Common myeloid progenitor, CD34-positive (primary cell): Measurements from ENCODE around the gene ATP12A.

Source experiments
- CTCF ChIA-PET: fragments of 350-600 bp; sonication (Branson Sonifier 250); formaldehyde crosslinking; loops from one replicate; lab custom pipeline; 2021; ENCODE audit warnings: antibody characterized with exemption; lab: Charles Lee
- POLR2A ChIA-PET: fragments of 350-600 bp; sonication (Branson Sonifier 250); formaldehyde crosslinking; loops from one replicate; lab custom pipeline; 2021; ENCODE audit warnings: antibody characterized with exemption; lab: Charles Lee
- DNase-seq, 3 donors: peaks; one replicate each; pipeline versions ENCODE4 v3.0.0 to v3.0.0-alpha.2; 2013
- H3K27ac ChIP-seq, 2 experiments: 1 replicate in 1 of 2; 2 replicates in 1 of 2; pipeline ENCODE4 v1.7.0; 2013; ENCODE audit warnings: inconsistent platforms in 2 of 2, low read length in 2 of 2, mild to moderate bottlenecking in 2 of 2, low read depth in 1 of 2, moderate library complexity in 1 of 2; ENCODE audit not compliant: severe bottlenecking in 2 of 2, insufficient read depth in 1 of 2, poor library complexity in 1 of 2
- H3K27me3 ChIP-seq, 5 experiments: replicated peaks in 2 of 5; 1 replicate in 3 of 5; 2 replicates in 2 of 5; pipeline versions ENCODE4 v1.6.1 to v1.7.0; 2013; ENCODE audit warnings: low read length in 4 of 5, mild to moderate bottlenecking in 2 of 5, moderate library complexity in 2 of 5, inconsistent platforms in 1 of 5; ENCODE audit not compliant: insufficient read depth in 5 of 5, control insufficient read depth in 4 of 5
- H3K36me3 ChIP-seq, 4 experiments: 1 replicate in 2 of 4; 2 replicates in 2 of 4; pipeline versions ENCODE4 v1.6.1 to v1.7.0; 2013; ENCODE audit warnings: low read length in 3 of 4, control low read depth in 1 of 4, mild to moderate bottlenecking in 1 of 4; ENCODE audit not compliant: control insufficient read depth in 4 of 4, insufficient read depth in 4 of 4
- H3K4me1 ChIP-seq, 4 experiments: 1 replicate in 3 of 4; 2 replicates in 1 of 4; pipeline versions ENCODE4 v1.6.1 to v1.7.1; 2013; ENCODE audit warnings: low read length in 3 of 4, mild to moderate bottlenecking in 3 of 4, control low read depth in 1 of 4, inconsistent platforms in 1 of 4, moderate library complexity in 1 of 4; ENCODE audit not compliant: control insufficient read depth in 4 of 4, insufficient read depth in 4 of 4; ENCODE audit errors: control extremely low read depth in 1 of 4
- H3K4me3 ChIP-seq, 7 experiments: 1 replicate in 4 of 7; 2 replicates in 3 of 7; pipeline versions ENCODE4 v1.5.1 to v1.7.0; 2013; ENCODE audit warnings: mild to moderate bottlenecking in 7 of 7, low read length in 6 of 7, moderate library complexity in 6 of 7, inconsistent platforms in 2 of 7, low read depth in 2 of 7, control low read depth in 1 of 7; ENCODE audit not compliant: insufficient read depth in 4 of 7, control insufficient read depth in 1 of 7; ENCODE audit errors: extremely low read depth in 1 of 7
- H3K9me3 ChIP-seq, 5 experiments: 1 replicate in 4 of 5; 2 replicates in 1 of 5; pipeline versions ENCODE4 v1.6.1 to v1.7.1; 2013; ENCODE audit warnings: low read length in 4 of 5, mild to moderate bottlenecking in 2 of 5, inconsistent platforms in 1 of 5, low read depth in 1 of 5, moderate library complexity in 1 of 5; ENCODE audit not compliant: control insufficient read depth in 4 of 5, insufficient read depth in 2 of 5; ENCODE audit errors: control extremely low read depth in 1 of 5
- WGBS: methylation state at CpG from one replicate; pipeline ENCODE4 v1.1.5; 2013; ENCODE audit not compliant: insufficient coverage; 5-methylcytosine and 5-hydroxymethylcytosine counted together

ATP12A gene

GRCh38 chr13:24670174-24670573 lies 10.0 kb upstream of the ATP12A start:
- ChIA-PET CTCF (interaction anchor here (0.7 to 1.8 kb wide), 11 partner anchors 9 to 356 kb away, joined by 3 to 11 read pairs (median 4); no protein-coding TSS in a partner anchor), POLR2A (interaction anchor here (0.6 kb wide), 1 partner anchor 95 kb away, joined by 3 read pairs; no protein-coding TSS in a partner anchor)
- H3K27me3 ChIP-seq: peaks cover 0 to 2% (median 0%) of the 10 kb centered on the region in 5 experiments
- H3K4me3 ChIP-seq: no peak overlapping the region
- no peak for DNase-seq
- no peaks in the 10 kb centered on the region for H3K36me3 ChIP-seq
- WGBS: 90% methylated on average over 7 of the region's 7 CpGs
- H3K4me1 ChIP-seq: peaks cover 0 to 16% (median 10%) of the 10 kb centered on the region in 4 experiments
- H3K27ac ChIP-seq: no peak overlapping the region
- H3K9me3 ChIP-seq: no peaks in the 10 kb centered on the region

- Histone ChIP-seq H3K27me3 (peaks cover 0 to 2% (median 0%) of the 10 kb centered on the region in 5 experiments), H3K4me1 (peaks cover 0 to 16% (median 10%) of the 10 kb centered on the region in 4 experiments), H3K9me3 (no peaks in the 10 kb centered on the region), H3K4me3 (peak overlapping the region in 6 of 7 experiments; percentile 25 to 80 (median 54)), H3K36me3 (no peaks in the 10 kb centered on the region), H3K27ac (no peak overlapping the region)
- POLR2A ChIA-PET: no interaction called here
- peak; percentile 77 to 89 (median 83) for DNase-seq
- WGBS: 10% methylated on average over 4 of the region's 6 CpGs
- CTCF ChIA-PET: interaction anchor here (1.1 to 2.8 kb wide), 10 partner anchors 11 to 102 kb away, joined by 3 to 29 read pairs (median 6); partner anchors contain the start of gene ATP12A
These were observed 9.2 kb upstream of the ATP12A start for GRCh38 chr13:24670961-24671381.

GRCh38 chr13:24671386-24672113 lies 8.7 kb upstream of the ATP12A start:
- H3K9me3 ChIP-seq: no peaks in the 10 kb centered on the region
- DNase-seq: peak; percentile 19 to 45 (median 38)
- H3K4me3 ChIP-seq: peak overlapping the region in 6 of 7 experiments; percentile 25 to 80 (median 54)
- POLR2A ChIA-PET: no interaction called here
- 45% methylated on average over 9 of the region's 14 CpGs for WGBS
- CTCF ChIA-PET: interaction anchor here (0.6 to 3.3 kb wide), 15 partner anchors 8 to 1779 kb away, joined by 3 to 29 read pairs (median 4); partner anchors contain the start of gene ATP12A
- no peaks in the 10 kb centered on the region for H3K36me3 ChIP-seq
- H3K27ac ChIP-seq: no peak overlapping the region
- peaks cover 0 to 2% (median 0%) of the 10 kb centered on the region in 5 experiments for H3K27me3 ChIP-seq
- peaks cover 0 to 16% (median 10%) of the 10 kb centered on the region in 4 experiments for H3K4me1 ChIP-seq

GRCh38 chr13:24672141-24673132 lies 7.8 kb upstream of the ATP12A start:
- H3K4me1 ChIP-seq: peaks cover 0 to 16% (median 10%) of the 10 kb centered on the region in 4 experiments
- H3K27ac ChIP-seq: no peak overlapping the region
- no peaks in the 10 kb centered on the region for H3K9me3 ChIP-seq
- DNase-seq: peak in 1 of 3 donors; percentile 31
- H3K4me3 ChIP-seq: no peak overlapping the region
- no peaks in the 10 kb centered on the region for H3K36me3 ChIP-seq
- POLR2A ChIA-PET: no interaction called here
- CTCF ChIA-PET: interaction anchor here (0.6 to 3.3 kb wide), 26 partner anchors 9 to 1778 kb away, joined by 3 to 29 read pairs (median 5); partner anchors contain the start of gene ATP12A
- 63% methylated on average over 9 of the region's 9 CpGs for WGBS
- peaks cover 0 to 7% (median 2%) of the 10 kb centered on the region in 5 experiments for H3K27me3 ChIP-seq

GRCh38 chr13:24675806-24676570 lies 4.2 kb upstream of the ATP12A start:
- no peaks in the 10 kb centered on the region for H3K36me3 ChIP-seq
- ChIA-PET CTCF (interaction anchor here (0.8 to 1.6 kb wide), 6 partner anchors 9 to 319 kb away, joined by 3 to 4 read pairs (median 3); no protein-coding TSS in a partner anchor), POLR2A (no interaction called here)
- DNase-seq: no peak
- no peaks in the 10 kb centered on the region for H3K9me3 ChIP-seq
- H3K27me3 ChIP-seq: peaks cover 0 to 42% (median 18%) of the 10 kb centered on the region in 5 experiments
- H3K4me1 ChIP-seq: peaks cover 0 to 26% (median 22%) of the 10 kb centered on the region in 4 experiments
- no peak overlapping the region for H3K4me3 ChIP-seq
- 75% methylated on average over 14 of the region's 16 CpGs for WGBS
- no peak overlapping the region for H3K27ac ChIP-seq

- Histone ChIP-seq H3K27ac (no peak overlapping the region), H3K4me1 (peaks cover 0 to 17% (median 15%) of the 10 kb centered on the region in 4 experiments), H3K9me3 (no peaks in the 10 kb centered on the region), H3K36me3 (no peaks in the 10 kb centered on the region), H3K4me3 (no peak overlapping the region), H3K27me3 (peaks cover 0 to 51% (median 23%) of the 10 kb centered on the region in 5 experiments)
- ChIA-PET POLR2A (no interaction called here), CTCF (interaction anchor here (0.7 to 1.7 kb wide), 6 partner anchors 13 to 49 kb away, joined by 3 to 6 read pairs (median 3); no protein-coding TSS in a partner anchor)
- 94% methylated on average over 3 of the region's 3 CpGs for WGBS
- DNase-seq: peak in 1 of 3 donors; percentile 12
These were observed 2.1 kb upstream of the ATP12A start for GRCh38 chr13:24678151-24678550.
